HG02973 (cell line): Measurements from ENCODE around the gene BNIPL.

Experiments
- ATAC-seq: cut with Tn5 transposase; IDR thresholded peaks from one replicate; pipeline ENCODE4 v1.9.1; 2021; ENCODE audit warnings: moderate library complexity; ENCODE audit not compliant: unreplicated experiment

The BNIPL gene

GRCh38 chr1:151055581-151055980 is 19.2 kb downstream of the BNIPL start:
- ATAC-seq, result no peak

GRCh38 chr1:151056149-151056548 is 19.8 kb downstream of the BNIPL start:
- ATAC-seq, result no peak

- no peak for ATAC-seq
These were observed 22.3 kb downstream of the BNIPL start for GRCh38 chr1:151058692-151059091.

GRCh38 chr1:151059109-151060006 is 23.0 kb downstream of the BNIPL start, which contains the start of gene CDC42SE1:
CDC42SE1 (minus strand) TSS chr1:151059622; CDS start chr1:151055730, 3,892 bp downstream.
- peak; percentile 71 for ATAC-seq

- ATAC-seq, result no peak
These were observed 23.7 kb downstream of the BNIPL start, which contains the start of gene MLLT11 for GRCh38 chr1:151060007-151060656. MLLT11 (plus strand) TSS chr1:151060397; CDS start chr1:151067225, 6,828 bp downstream.

- ATAC-seq, result no peak
These were observed 24.5 kb downstream of the BNIPL start for GRCh38 chr1:151060657-151061421.

- ATAC-seq, result no peak
These were observed 25.3 kb downstream of the BNIPL start for GRCh38 chr1:151061704-151062103.

- ATAC-seq, result no peak
These were observed 26.5 kb downstream of the BNIPL start for GRCh38 chr1:151062741-151063371.

- ATAC-seq, result no peak
These were observed 28.8 kb downstream of the BNIPL start for GRCh38 chr1:151065089-151065645.

- ATAC-seq, result no peak
These were observed 30.8 kb downstream of the BNIPL start for GRCh38 chr1:151067185-151067584.

- no peak for ATAC-seq
These were observed 32.7 kb downstream of the BNIPL start for GRCh38 chr1:151069103-151069486.

GRCh38 chr1:151070474-151071276 is 34.3 kb downstream of the BNIPL start, which contains the start of gene GABPB2:
GABPB2 (plus strand) TSS chr1:151070761; CDS start chr1:151088190, 17,429 bp downstream.
- peak; percentile 67 for ATAC-seq

GRCh38 chr1:151072224-151072623 is 35.8 kb downstream of the BNIPL start:
- ATAC-seq, result no peak

GRCh38 chr1:151085953-151086559 is 49.7 kb downstream of the BNIPL start:
- ATAC-seq, result no peak
